HCT116 (cell line): ENCODE results near the gene RPUSD2. TPM values are rescaled to one million over a fixed set of nuclear protein-coding genes. Genes with fewer than 3 reads are reported as not detected.

ENCODE experiments used
- ATAC-seq: fragments of 200-7000 bp; cut with Tn5 transposase; 2 replicates; pipeline ENCODE4 v1.9.1; 2020; ENCODE audit warnings: mild to moderate bottlenecking, moderate library complexity
- BruUV-seq: library from RNA; stranded (reverse); fragments of 400-500 nt; replicated peaks from 2 replicates; lab custom pipeline; 2021; lab: Mats Ljungman, UMichigan
- CTCF ChIA-PET: fragments of 300-600 bp; sonication (Branson Sonifier 250); formaldehyde crosslinking; loops from one replicate; lab custom pipeline; 2021; ENCODE audit warnings: antibody characterized with exemption; lab: Charles Lee
- POLR2A ChIA-PET: fragments of 300-600, 350-600 bp; sonication (Branson Sonifier 250); formaldehyde crosslinking; loops from one replicate; lab custom pipeline; 2021; ENCODE audit warnings: antibody characterized with exemption; lab: Charles Lee
- RAD21 ChIA-PET, 2 experiments: fragments of 300-600 bp; sonication (Branson Sonifier 250); formaldehyde crosslinking; loops; one replicate each; lab custom pipeline; 2023; ENCODE audit warnings: low total read pairs in 2 of 2; ENCODE audit not compliant: uncharacterized antibody in 2 of 2, unreplicated experiment in 2 of 2, low non-redundant PET in 1 of 2; lab: Charles Lee
- DNase-seq: peaks from one replicate; pipeline ENCODE4 v3.0.0-alpha.2; 2010; ENCODE audit warnings: low read depth, low spot score
- H2AFZ ChIP-seq: fragments of 200-600 bp; shearing (Covaris generic), sonication (generic); 2 replicates; pipeline ENCODE4 v1.6.1; 2017; ENCODE audit warnings: low read depth, mixed run types, mixed read lengths, antibody characterized with exemption, low read length; ENCODE audit not compliant: poor library complexity, severe bottlenecking
- H3K27ac ChIP-seq: 2 replicates; pipeline ENCODE4 v1.5.1; 2012; ENCODE audit warnings: low read depth, low read length
- H3K27me3 ChIP-seq: fragments of 200-600 bp; sonication (generic); 2 replicates; pipeline ENCODE4 v1.6.1; 2016; ENCODE audit warnings: mixed run types, low read length, mixed read lengths; ENCODE audit not compliant: insufficient read depth
- H3K36me3 ChIP-seq, 2 experiments: fragments of 200-500 bp in 1 of 2; fragments of 200-600 bp in 1 of 2; sonication (Bioruptor generic) in 1 of 2; sonication (generic) in 1 of 2; 2 replicates each; pipeline versions ENCODE4 v1.5.1 to v1.6.1; 2014 to 2016; ENCODE audit warnings: low read length in 2 of 2, inconsistent platforms in 1 of 2, mixed read lengths in 1 of 2, mixed run types in 1 of 2; ENCODE audit not compliant: insufficient read depth in 2 of 2, control insufficient read depth in 1 of 2
- H3K4me1 ChIP-seq, 2 experiments: fragments of 200-600 bp in 1 of 2; sonication (generic) in 1 of 2; 2 replicates each; pipeline versions ENCODE4 v1.5.1 to v1.6.1; 2012 to 2017; ENCODE audit warnings: low read length in 2 of 2, inconsistent platforms in 1 of 2, mild to moderate bottlenecking in 1 of 2, mixed read lengths in 1 of 2, mixed run types in 1 of 2, moderate library complexity in 1 of 2; ENCODE audit not compliant: insufficient read depth in 2 of 2, control insufficient read depth in 1 of 2
- H3K4me2 ChIP-seq: fragments of 200-600 bp; sonication (generic); 2 replicates; pipeline ENCODE4 v1.6.1; 2017; ENCODE audit warnings: mixed run types, low read length, mixed read lengths
- H3K4me3 ChIP-seq, 2 experiments: fragments of 200-600 bp in 1 of 2; sonication (generic) in 1 of 2; replicated peaks in 1 of 2; 2 replicates each; pipeline ENCODE4 v1.5.1; 2011 to 2016; ENCODE audit warnings: low read length in 2 of 2, control low read depth in 1 of 2, low read depth in 1 of 2, mild to moderate bottlenecking in 1 of 2, mixed read lengths in 1 of 2, mixed run types in 1 of 2
- H3K79me2 ChIP-seq: fragments of 200-600 bp; sonication (generic); 2 replicates; pipeline ENCODE4 v1.6.1; 2017; ENCODE audit warnings: mild to moderate bottlenecking, mixed run types, low read length, moderate library complexity, mixed read lengths; ENCODE audit not compliant: insufficient read depth
- H3K9ac ChIP-seq: fragments of 200-600 bp; sonication (generic); 2 replicates; pipeline ENCODE4 v1.6.1; 2016; ENCODE audit warnings: low read length, mixed read lengths
- H3K9me2 ChIP-seq: fragments of 200-600 bp; sonication (generic), shearing (Covaris generic); 2 replicates; pipeline ENCODE4 v1.6.1; 2017; ENCODE audit warnings: mixed run types, mild to moderate bottlenecking, moderate library complexity; ENCODE audit not compliant: insufficient read depth
- H3K9me3 ChIP-seq, 2 experiments: fragments of 200-500 bp in 1 of 2; fragments of 200-600 bp in 1 of 2; sonication (Bioruptor generic) in 1 of 2; sonication (generic) in 1 of 2; 2 replicates each; pipeline ENCODE4 v1.6.1; 2014 to 2017; ENCODE audit warnings: low read length in 2 of 2, mixed read lengths in 2 of 2, inconsistent platforms in 1 of 2, low read depth in 1 of 2, mild to moderate bottlenecking in 1 of 2, mixed run types in 1 of 2, moderate library complexity in 1 of 2; ENCODE audit not compliant: control insufficient read depth in 1 of 2, insufficient read depth in 1 of 2
- H4K20me1 ChIP-seq: fragments of 200-600 bp; sonication (generic), shearing (Covaris generic); 2 replicates; pipeline ENCODE4 v1.6.1; 2017; ENCODE audit warnings: mixed run types, mild to moderate bottlenecking, moderate library complexity; ENCODE audit not compliant: insufficient read depth
- CBX3 ChIP-seq: IDR thresholded peaks from 2 replicates; pipeline ENCODE4 v1.6.1; 2012; ENCODE audit warnings: low read depth
- CTCF ChIP-seq, 3 experiments: fragments of 200-600 bp in 1 of 3; sonication (generic) in 1 of 3; IDR thresholded peaks in 2 of 3; conservative IDR thresholded peaks in 1 of 3; 2 replicates each; pipeline ENCODE4 v1.5.1; 2012 to 2017; ENCODE audit warnings: low read depth in 2 of 3, low read length in 2 of 3, antibody characterized with exemption in 1 of 3, borderline replicate concordance in 1 of 3, control low read depth in 1 of 3, mild to moderate bottlenecking in 1 of 3, mixed read lengths in 1 of 3, mixed run types in 1 of 3, moderate library complexity in 1 of 3; ENCODE audit not compliant: insufficient read depth in 1 of 3
- ELF1 ChIP-seq: IDR thresholded peaks from 2 replicates; pipeline ENCODE4 v1.6.1; 2012; ENCODE audit warnings: low read depth, borderline replicate concordance
- EZH2phosphoT487 ChIP-seq: fragments of 200-600 bp; IDR thresholded peaks from 2 replicates; pipeline ENCODE4 v1.6.1; 2018; ENCODE audit warnings: antibody characterized with exemption, borderline replicate concordance
- FOSL1 ChIP-seq: IDR thresholded peaks from 2 replicates; pipeline ENCODE4 v1.6.1; 2012; ENCODE audit warnings: low read depth
- JUND ChIP-seq: IDR thresholded peaks from 2 replicates; pipeline ENCODE4 v1.6.1; 2012
- POLR2A ChIP-seq: IDR thresholded peaks from 2 replicates; pipeline ENCODE4 v1.7.0; 2011; ENCODE audit warnings: borderline replicate concordance; ENCODE audit not compliant: insufficient read depth, insufficient read length; ENCODE audit errors: extremely low read depth
- RAD21 ChIP-seq: IDR thresholded peaks from 2 replicates; pipeline ENCODE4 v1.6.1; 2012; ENCODE audit warnings: low read depth, mild to moderate bottlenecking
- REST ChIP-seq: IDR thresholded peaks from 2 replicates; pipeline ENCODE4 v1.6.1; 2012; ENCODE audit warnings: low read depth
- SIN3A ChIP-seq: IDR thresholded peaks from 2 replicates; pipeline ENCODE4 v1.6.1; 2012; ENCODE audit warnings: low read depth
- SP1 ChIP-seq: IDR thresholded peaks from 2 replicates; pipeline ENCODE4 v1.6.1; 2012; ENCODE audit warnings: low read depth
- TCF7L2 ChIP-seq: IDR thresholded peaks from 2 replicates; pipeline ENCODE4 v1.7.0; 2011; ENCODE audit warnings: borderline replicate concordance, inconsistent platforms; ENCODE audit not compliant: insufficient read depth, insufficient read length; ENCODE audit errors: extremely low read depth
- YY1 ChIP-seq: IDR thresholded peaks from 2 replicates; pipeline ENCODE4 v1.6.1; 2011; ENCODE audit warnings: low read length, low read depth, moderate library complexity, mild to moderate bottlenecking; ENCODE audit not compliant: insufficient replicate concordance; ENCODE audit errors: extremely low read depth
- ZFX ChIP-seq: fragments of 450-650 bp; IDR thresholded peaks from 2 replicates; pipeline ENCODE4 v1.6.1; 2017
- intact Hi-C: fragments of 100-400 bp; cut with micrococcal nuclease; formaldehyde crosslinking; loops from 2 replicates; pipeline ENCODE4 v1.10.0; 2022
- total RNA-seq: library from RNA; stranded (reverse); gene quantifications from one replicate; pipeline ENCODE4 v1.2.1, GENCODE V29; 2021; ENCODE audit not compliant: unreplicated experiment
- TF ChIP-seq, protein P1 (sequence below): IDR thresholded peaks from 2 replicates; pipeline ENCODE4 v1.6.1; 2012
- TF ChIP-seq, protein P2 (sequence below): IDR thresholded peaks from 2 replicates; pipeline ENCODE4 v1.6.1; 2011; ENCODE audit warnings: mild to moderate bottlenecking, low read length, moderate library complexity; ENCODE audit not compliant: insufficient replicate concordance; ENCODE audit errors: extremely low read depth

RPUSD2 gene
- total RNA-seq, 1 experiment from 2014 or later, result 22.5 TPM

DNA sequence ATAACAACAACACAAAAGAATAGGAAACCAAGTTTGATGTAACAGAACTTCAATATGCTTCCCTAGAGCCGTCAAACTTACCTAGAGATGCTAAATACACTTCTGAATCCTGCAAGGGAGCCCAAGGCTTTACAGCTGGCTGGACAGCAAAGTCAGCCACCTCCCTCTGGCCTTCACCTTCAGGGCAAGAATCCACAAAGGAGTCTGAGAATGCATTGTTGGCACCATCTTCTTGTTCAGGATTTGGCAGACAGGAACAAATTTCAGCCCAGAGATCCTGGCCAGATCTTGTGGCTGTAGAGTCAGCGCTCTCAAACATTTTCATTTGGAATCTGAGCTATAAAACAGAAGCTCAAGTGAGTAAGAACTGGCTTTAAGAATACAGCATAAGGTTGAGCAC, 6.4 kb upstream of the RPUSD2 start:
- no peaks in the 10 kb centered on the region for H3K27me3 ChIP-seq
- peaks cover 4 to 27% of the 10 kb centered on the region in 2 experiments; a peak in 3 of 4 replicates for H3K4me1 ChIP-seq
- RAD21 ChIA-PET, result no interaction called here
- ATAC-seq (no peak), DNase-seq (no peak)
- H3K9me2 ChIP-seq, result no peaks in the 10 kb centered on the region
- TF ChIP-seq SIN3A, result no peak
- no peak for TF ChIP-seq FOSL1
- no peak for TF ChIP-seq REST
- TF ChIP-seq JUND, result no peak
- no peak for TF ChIP-seq YY1
- TF ChIP-seq CTCF (IDR thresholded peaks at IDR 0.05 in 2 of 3, conservative IDR thresholded peaks at IDR 0.05 in 1 of 3; ENCODE audit: borderline replicate concordance in 1 of 3, insufficient read depth in 1 of 3, low read depth in 2 of 3, low read length in 2 of 3), result no peak
- no peak for TF ChIP-seq ZFX
- TF ChIP-seq EZH2phosphoT487, result no peak
- TF ChIP-seq, protein P1, sequence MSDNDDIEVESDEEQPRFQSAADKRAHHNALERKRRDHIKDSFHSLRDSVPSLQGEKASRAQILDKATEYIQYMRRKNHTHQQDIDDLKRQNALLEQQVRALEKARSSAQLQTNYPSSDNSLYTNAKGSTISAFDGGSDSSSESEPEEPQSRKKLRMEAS, result no peak
- TF ChIP-seq ELF1, result no peak
- no peak for TF ChIP-seq TCF7L2
- TF ChIP-seq CBX3, result no peak
- no peak for TF ChIP-seq RAD21
- TF ChIP-seq SP1, result no peak
- TF ChIP-seq, protein P2, sequence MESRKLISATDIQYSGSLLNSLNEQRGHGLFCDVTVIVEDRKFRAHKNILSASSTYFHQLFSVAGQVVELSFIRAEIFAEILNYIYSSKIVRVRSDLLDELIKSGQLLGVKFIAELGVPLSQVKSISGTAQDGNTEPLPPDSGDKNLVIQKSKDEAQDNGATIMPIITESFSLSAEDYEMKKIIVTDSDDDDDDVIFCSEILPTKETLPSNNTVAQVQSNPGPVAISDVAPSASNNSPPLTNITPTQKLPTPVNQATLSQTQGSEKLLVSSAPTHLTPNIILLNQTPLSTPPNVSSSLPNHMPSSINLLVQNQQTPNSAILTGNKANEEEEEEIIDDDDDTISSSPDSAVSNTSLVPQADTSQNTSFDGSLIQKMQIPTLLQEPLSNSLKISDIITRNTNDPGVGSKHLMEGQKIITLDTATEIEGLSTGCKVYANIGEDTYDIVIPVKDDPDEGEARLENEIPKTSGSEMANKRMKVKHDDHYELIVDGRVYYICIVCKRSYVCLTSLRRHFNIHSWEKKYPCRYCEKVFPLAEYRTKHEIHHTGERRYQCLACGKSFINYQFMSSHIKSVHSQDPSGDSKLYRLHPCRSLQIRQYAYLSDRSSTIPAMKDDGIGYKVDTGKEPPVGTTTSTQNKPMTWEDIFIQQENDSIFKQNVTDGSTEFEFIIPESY, result no peak
- no peak for TF ChIP-seq POLR2A
- no peak overlapping the region for H3K4me3 ChIP-seq
- H3K9me3 ChIP-seq, result no peaks in the 10 kb centered on the region
- no peak overlapping the region for H3K27ac ChIP-seq
- peaks cover 9% of the 10 kb centered on the region for H3K79me2 ChIP-seq
- CTCF ChIA-PET, result no interaction called here
- H3K9ac ChIP-seq, result no peak overlapping the region
- BruUV-seq, result no TSS peak
- H4K20me1 ChIP-seq, result no peaks in the 10 kb centered on the region
- no peak overlapping the region for H3K4me2 ChIP-seq
- POLR2A ChIA-PET, result no interaction called here
- H2AFZ ChIP-seq, result no peak overlapping the region
- H3K36me3 ChIP-seq, result peaks cover 0 to 2% of the 10 kb centered on the region in 2 experiments; a peak in 1 of 4 replicates
- intact Hi-C loops, result no loop called here
